B cell (primary cell): Measurements from ENCODE around the gene NDUFV2. TPM values are rescaled to one million over a fixed set of nuclear protein-coding genes. Genes with fewer than 3 reads are reported as not detected.

ENCODE experiments used
- ATAC-seq: fragments of 200-7000 bp; cut with Tn5 transposase; one replicate; pipeline ENCODE4 v1.10.0; 2021; ENCODE audit warnings: low read depth, mild to moderate bottlenecking, moderate number of reproducible peaks, moderate library complexity
- CTCF ChIA-PET: fragments of 350-600 bp; sonication (Branson Sonifier 250); formaldehyde crosslinking; loops from one replicate; lab custom pipeline; 2021; ENCODE audit warnings: antibody characterized with exemption, inconsistent platforms; lab: Charles Lee
- POLR2A ChIA-PET: fragments of 350-600 bp; sonication (Branson Sonifier 250); formaldehyde crosslinking; loops from one replicate; lab custom pipeline; 2021; ENCODE audit warnings: antibody characterized with exemption; lab: Charles Lee
- DNase-seq: peaks from one replicate; pipeline ENCODE4 v3.0.0; 2013
- H2AFZ ChIP-seq: 2 replicates; pipeline ENCODE4 v1.6.1; 2012; ENCODE audit warnings: mild to moderate bottlenecking, low read depth, low read length; ENCODE audit not compliant: insufficient read depth, poor library complexity, severe bottlenecking
- H3K27ac ChIP-seq, 2 donors: 1 replicate in 1 of 2; 2 replicates in 1 of 2; pipeline ENCODE4 v1.5.1; 2012 to 2013; ENCODE audit warnings: low read length in 2 of 2, mild to moderate bottlenecking in 2 of 2, moderate library complexity in 1 of 2
- H3K27me3 ChIP-seq, 4 experiments: fragments of 200-600 bp in 1 of 4; sonication (generic) in 1 of 4; replicated peaks in 1 of 4; 1 replicate in 2 of 4; 2 replicates in 2 of 4; pipeline versions ENCODE4 v1.6.1 to v1.7.0; 2013 to 2016; ENCODE audit warnings: low read length in 3 of 4, mild to moderate bottlenecking in 2 of 4, mixed read lengths in 1 of 4, moderate library complexity in 1 of 4; ENCODE audit not compliant: insufficient read depth in 4 of 4, control insufficient read depth in 3 of 4; ENCODE audit errors: control extremely low read depth in 1 of 4
- H3K36me3 ChIP-seq, 2 experiments: replicated peaks in 1 of 2; 1 replicate in 1 of 2; 2 replicates in 1 of 2; pipeline versions ENCODE4 v1.6.1 to v1.7.1; 2013; ENCODE audit warnings: low read length in 1 of 2; ENCODE audit not compliant: insufficient read depth in 2 of 2, control insufficient read depth in 1 of 2; ENCODE audit errors: control extremely low read depth in 1 of 2, extremely low read depth in 1 of 2
- H3K4me1 ChIP-seq, 2 donors: fragments of 200-600 bp in 1 of 2; sonication (generic) in 1 of 2; 1 replicate in 1 of 2; 2 replicates in 1 of 2; pipeline versions ENCODE4 v1.5.1 to v1.6.1; 2013 to 2017; ENCODE audit warnings: low read length in 2 of 2; ENCODE audit not compliant: control insufficient read depth in 2 of 2, insufficient read depth in 2 of 2
- H3K4me2 ChIP-seq: replicated peaks from 2 replicates; pipeline ENCODE3; 2012; ENCODE audit warnings: mild to moderate bottlenecking, low read depth, low read length; ENCODE audit not compliant: poor library complexity, severe bottlenecking
- H3K4me3 ChIP-seq, 5 experiments: fragments of 200-600 bp in 1 of 5; sonication (generic) in 1 of 5; 1 replicate in 3 of 5; 2 replicates in 2 of 5; pipeline versions ENCODE4 v1.5.1 to v1.7.0; 2011 to 2016; ENCODE audit warnings: low read length in 4 of 5, mild to moderate bottlenecking in 4 of 5, low read depth in 2 of 5, control low read depth in 1 of 5, moderate library complexity in 1 of 5; ENCODE audit not compliant: insufficient read depth in 1 of 5; ENCODE audit errors: control extremely low read depth in 1 of 5, extremely low read depth in 1 of 5
- H3K79me2 ChIP-seq: fragments of 200-600 bp; sonication (generic); one replicate; pipeline ENCODE4 v1.6.0; 2016; ENCODE audit warnings: low read length; ENCODE audit not compliant: control insufficient read depth, insufficient read depth
- H3K9ac ChIP-seq: fragments of 200-600 bp; sonication (generic); 2 replicates; pipeline ENCODE4 v1.6.1; 2017; ENCODE audit warnings: mild to moderate bottlenecking, low read length, moderate library complexity
- H3K9me3 ChIP-seq, 3 donors: one replicate each; pipeline versions ENCODE4 v1.6.1 to v1.7.1; 2013; ENCODE audit warnings: low read length in 2 of 3; ENCODE audit not compliant: control insufficient read depth in 2 of 3, insufficient read depth in 1 of 3; ENCODE audit errors: control extremely low read depth in 1 of 3
- H4K20me1 ChIP-seq: 2 replicates; pipeline ENCODE4 v1.6.0; 2012; ENCODE audit warnings: mild to moderate bottlenecking, low read length; ENCODE audit not compliant: insufficient read depth, control insufficient read depth, poor library complexity, severe bottlenecking
- H3K27ac Mint-ChIP-seq: one replicate; pipeline ENCODE4 v1.8.0; 2021; ENCODE audit warnings: mixed read lengths
- H3K27me3 Mint-ChIP-seq: one replicate; pipeline ENCODE4 v1.8.0; 2021; ENCODE audit warnings: mixed read lengths
- H3K4me1 Mint-ChIP-seq: one replicate; pipeline ENCODE4 v1.8.0; 2021; ENCODE audit warnings: mixed read lengths
- H3K4me3 Mint-ChIP-seq: one replicate; pipeline ENCODE4 v1.8.0; 2021; ENCODE audit warnings: mixed read lengths
- H3K9me3 Mint-ChIP-seq: one replicate; pipeline ENCODE4 v1.8.0; 2022; ENCODE audit warnings: mixed read lengths; ENCODE audit not compliant: insufficient read depth
- CTCF ChIP-seq: fragments of 200-600 bp; IDR thresholded peaks from one replicate; pipeline ENCODE4 v1.8.0; 2022; ENCODE audit warnings: antibody characterized with exemption, mild to moderate bottlenecking
- EZH2 ChIP-seq: IDR thresholded peaks from 2 replicates; pipeline ENCODE4 v1.6.1; 2012; ENCODE audit warnings: borderline replicate concordance, low read depth, mild to moderate bottlenecking, moderate library complexity, low read length; ENCODE audit not compliant: insufficient read depth, poor library complexity, severe bottlenecking
- WGBS: methylation state at CpG from one replicate; pipeline ENCODE4 v1.1.5; 2013; ENCODE audit warnings: missing lambda C conversion rate; ENCODE audit not compliant: insufficient coverage; 5-methylcytosine and 5-hydroxymethylcytosine counted together
- intact Hi-C: fragments of 100-400 bp; cut with micrococcal nuclease; formaldehyde crosslinking; loops from one replicate; pipeline ENCODE4 v1.10.0; 2022
- polyA plus RNA-seq: library from polyadenylated mRNA; depleted of rRNA; stranded (reverse); fragments of >200 nt; gene quantifications from 2 replicates; pipeline ENCODE4 v1.2.3, GENCODE V29; 2012
- total RNA-seq, 2 donors: library from RNA; stranded (reverse); fragments of 120-200 nt in 1 of 2; gene quantifications; 1 replicate in 1 of 2; 2 replicates in 1 of 2; pipeline versions ENCODE4 v1.2.3 to v1.2.4, GENCODE V29; 2013 to 2022

NDUFV2 gene
- total and polyA plus RNA-seq, 2 donors (not counting 1 experiment from before 2014, with no cell fraction given), result 44.4 to 137 TPM

DNA sequence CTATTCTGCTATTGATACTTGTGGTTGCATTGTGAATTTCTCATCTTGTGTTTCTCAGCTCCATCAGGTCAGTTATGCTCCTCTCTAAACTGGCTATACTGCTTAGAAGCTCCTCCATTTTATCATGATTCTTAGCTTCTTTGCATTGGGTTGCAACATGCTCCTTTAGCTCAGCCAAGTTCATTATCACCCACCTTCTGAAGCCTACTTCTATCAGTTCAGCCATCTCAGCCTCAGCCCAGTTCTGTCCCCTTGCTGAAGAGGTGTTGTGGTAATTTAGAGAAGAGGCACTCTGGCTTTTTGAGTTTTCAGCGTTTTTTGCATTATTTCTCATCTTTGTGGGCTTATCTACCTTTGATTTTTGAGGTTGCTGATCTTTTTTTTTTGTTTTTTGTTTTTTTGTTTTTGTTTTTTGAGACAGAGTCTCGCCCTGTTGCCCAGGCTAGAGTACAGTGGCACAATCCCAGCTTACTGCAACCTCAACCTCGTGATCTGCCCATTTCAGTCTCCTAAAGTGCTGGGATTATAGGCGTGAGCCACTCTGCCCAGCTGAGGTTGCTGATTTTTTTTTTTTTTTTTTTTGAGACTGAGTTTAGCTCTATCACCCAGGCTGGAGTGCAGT lies 70.1 kb downstream of the NDUFV2 start:
- no peak overlapping the region for H3K27ac Mint-ChIP-seq
- ChIA-PET POLR2A (no interaction called here), CTCF (interaction anchor here (1.6 kb wide), 1 partner anchor 12 kb away, joined by 4 read pairs; no protein-coding TSS in a partner anchor)
- intact Hi-C loops, result no loop called here
- H3K9ac ChIP-seq, result no peak overlapping the region
- no peak overlapping the region for H3K4me2 ChIP-seq
- peak overlapping the region in 1 of 2 donors; percentile 12 for H3K27ac ChIP-seq
- DNase-seq (no peak), ATAC-seq (no peak)
- peaks cover 83% of the 10 kb centered on the region for H3K79me2 ChIP-seq
- H4K20me1 ChIP-seq, result peaks cover 60% of the 10 kb centered on the region
- WGBS, result 83% methylated on average over 1 of the region's 4 CpGs
- H3K27me3 ChIP-seq, result no peaks in the 10 kb centered on the region
- no peak overlapping the region for H3K4me3 ChIP-seq
- H3K36me3 ChIP-seq, result peaks cover 0 to 10% of the 10 kb centered on the region in 2 experiments
- no peaks in the 10 kb centered on the region for H3K9me3 Mint-ChIP-seq
- TF ChIP-seq CTCF (no peak), EZH2 (no peak)
- peaks cover 69% of the 10 kb centered on the region for H3K4me1 Mint-ChIP-seq
- peaks cover 17 to 29% of the 10 kb centered on the region in 2 donors for H3K4me1 ChIP-seq
- H2AFZ ChIP-seq, result no peak overlapping the region
- peak overlapping the region; percentile 55 for H3K4me3 Mint-ChIP-seq
- no peaks in the 10 kb centered on the region for H3K27me3 Mint-ChIP-seq
- peaks cover 0 to 8% (median 0%) of the 10 kb centered on the region in 3 donors for H3K9me3 ChIP-seq

GRCh38 chr18:9173770-9174233 lies 71.3 kb downstream of the NDUFV2 start:
- Histone ChIP-seq H3K9me3 (peaks cover 0 to 8% (median 0%) of the 10 kb centered on the region in 3 donors), H3K36me3 (peaks cover 0 to 10% of the 10 kb centered on the region in 2 experiments), H3K9ac (no peak overlapping the region), H3K4me1 (peaks cover 17 to 29% of the 10 kb centered on the region in 2 donors), H3K27me3 (no peaks in the 10 kb centered on the region), H3K4me2 (peak overlapping the region; percentile 8), H3K79me2 (peaks cover 88% of the 10 kb centered on the region), H3K27ac (no peak overlapping the region), H3K4me3 (no peak overlapping the region), H2AFZ (no peak overlapping the region), H4K20me1 (peaks cover 70% of the 10 kb centered on the region)
- POLR2A ChIA-PET, result interaction anchor here (0.7 kb wide), 1 partner anchor 38 kb away, joined by 3 read pairs; no protein-coding TSS in a partner anchor
- Mint-ChIP-seq H3K4me1 (peaks cover 69% of the 10 kb centered on the region), H3K9me3 (no peaks in the 10 kb centered on the region), H3K27ac (no peak overlapping the region), H3K27me3 (no peaks in the 10 kb centered on the region), H3K4me3 (no peak overlapping the region)
- intact Hi-C loops, result no loop called here
- CTCF ChIA-PET, result no interaction called here
- no peak for ATAC-seq
- DNase-seq, result no peak
- TF ChIP-seq CTCF, result no peak
- no peak for TF ChIP-seq EZH2
- WGBS, result 75% methylated on average over 1 of the region's 6 CpGs
